Lower lobe of right lung (tissue), 2 donors: ENCODE measurements around the gene TYW5. TPM values are rescaled to one million over a fixed set of nuclear protein-coding genes. Genes with fewer than 3 reads are reported as not detected.

Experiments
- ATAC-seq, 2 donors: fragments of 200-7000 bp; cut with Tn5 transposase; one replicate each; pipeline ENCODE4 v1.9.1; 2020 to 2022; ENCODE audit warnings: mild to moderate bottlenecking in 2 of 2, moderate library complexity in 2 of 2
- DNase-seq: peaks from one replicate; pipeline ENCODE4 v3.0.0-alpha.2; 2020
- H3K27ac ChIP-seq: fragments of 200-600 bp; one replicate; pipeline ENCODE4 v1.8.0; 2022
- H3K27me3 ChIP-seq: fragments of 200-600 bp; one replicate; pipeline ENCODE4 v1.8.0; 2022; ENCODE audit warnings: low read depth
- H3K36me3 ChIP-seq: fragments of 200-600 bp; one replicate; pipeline ENCODE4 v1.8.0; 2022; ENCODE audit warnings: mild to moderate bottlenecking
- H3K4me1 ChIP-seq: fragments of 200-600 bp; one replicate; pipeline ENCODE4 v1.8.0; 2022
- H3K4me3 ChIP-seq: fragments of 200-600 bp; one replicate; pipeline ENCODE4 v1.8.0; 2022; ENCODE audit warnings: mild to moderate bottlenecking
- H3K9me3 ChIP-seq: fragments of 200-600 bp; one replicate; pipeline ENCODE4 v1.8.0; 2022
- CTCF ChIP-seq: fragments of 200-600 bp; IDR thresholded peaks from one replicate; pipeline ENCODE4 v1.8.0; 2022; ENCODE audit warnings: antibody characterized with exemption, mild to moderate bottlenecking
- intact Hi-C: fragments of 100-400 bp; cut with DNase I; formaldehyde crosslinking; loops from one replicate; pipeline ENCODE4 v1.11.0; 2022
- total RNA-seq: library from RNA; stranded (reverse); fragmentation: NEBNext Ultra II Directional; extraction: Animal tissue kit (Norgen Biotek cat#: 25700); gene quantifications from one replicate; pipeline ENCODE4 v1.2.1, GENCODE V29; 2021
- donor health status: DM: no; HTN: yes; CAD: no; lungs with severe emphysema.

The TYW5 gene
- total RNA-seq, 1 donor from 2014 or later, result 5.8 TPM

DNA sequence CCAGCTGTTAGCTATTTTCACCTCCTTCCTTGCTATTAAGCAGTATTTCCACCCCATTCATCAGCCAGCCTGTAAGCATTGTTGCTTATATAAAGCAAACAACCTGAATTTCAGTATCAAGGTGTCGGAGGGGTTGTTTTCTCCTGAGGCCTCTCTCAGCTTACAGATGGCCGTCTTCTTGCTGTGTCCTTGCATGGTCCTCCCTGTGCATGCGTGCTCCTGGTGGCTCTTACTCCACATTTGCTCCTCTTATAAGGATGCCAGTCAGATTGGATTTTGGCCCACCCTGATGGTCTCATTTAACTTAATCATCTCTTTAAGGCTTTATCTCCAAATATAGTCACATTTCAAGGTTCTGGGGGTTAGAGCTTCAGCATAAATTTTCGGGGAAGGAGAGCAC lies 2.7 kb upstream of the TYW5 start:
- Histone ChIP-seq H3K4me3 (no peak overlapping the region), H3K27me3 (no peaks in the 10 kb centered on the region), H3K9me3 (no peaks in the 10 kb centered on the region), H3K4me1 (peaks cover 34% of the 10 kb centered on the region), H3K36me3 (peaks cover 47% of the 10 kb centered on the region), H3K27ac (no peak overlapping the region)
- intact Hi-C loops, result no loop called here
- no peak for DNase-seq
- ATAC-seq, result no peak
- no peak for TF ChIP-seq CTCF

- ATAC-seq, result no peak
- intact Hi-C loops, result no loop called here
Observed at GRCh38 chr2:199956062-199956380, 730 bp upstream of the TYW5 start.

GRCh38 chr2:199955007-199955338 lies 318 bp downstream of the TYW5 start:
- peak overlapping the region; percentile 95 for H3K27ac ChIP-seq
- intact Hi-C loops, result no loop called here
- no peaks in the 10 kb centered on the region for H3K9me3 ChIP-seq
- peaks cover 25% of the 10 kb centered on the region for H3K36me3 ChIP-seq
- no peaks in the 10 kb centered on the region for H3K27me3 ChIP-seq
- peaks cover 34% of the 10 kb centered on the region for H3K4me1 ChIP-seq
- no peak for TF ChIP-seq CTCF
- DNase-seq (no peak), ATAC-seq (peak; percentile 61 to 77)
- H3K4me3 ChIP-seq, result peak overlapping the region; percentile 93

More at GRCh38 chr2:199956062-199956380, 730 bp upstream of the TYW5 start:
- Histone ChIP-seq H3K4me1 (peaks cover 34% of the 10 kb centered on the region), H3K36me3 (peaks cover 28% of the 10 kb centered on the region), H3K27me3 (no peaks in the 10 kb centered on the region), H3K27ac (peak overlapping the region; percentile 95), H3K9me3 (no peaks in the 10 kb centered on the region), H3K4me3 (peak overlapping the region; percentile 93)
- no peak for DNase-seq
- no peak for TF ChIP-seq CTCF

GRCh38 chr2:199951023-199951422 lies 4.3 kb downstream of the TYW5 start:
- ATAC-seq (no peak), DNase-seq (no peak)
- Histone ChIP-seq H3K4me3 (no peak overlapping the region), H3K36me3 (peaks cover 37% of the 10 kb centered on the region), H3K9me3 (no peaks in the 10 kb centered on the region), H3K4me1 (peaks cover 16% of the 10 kb centered on the region), H3K27me3 (no peaks in the 10 kb centered on the region), H3K27ac (no peak overlapping the region)
- no peak for TF ChIP-seq CTCF
- intact Hi-C loops, result no loop called here

- no peak for DNase-seq
- TF ChIP-seq CTCF, result no peak
- Histone ChIP-seq H3K4me3 (no peak overlapping the region), H3K9me3 (no peaks in the 10 kb centered on the region), H3K4me1 (peaks cover 16% of the 10 kb centered on the region), H3K36me3 (peaks cover 43% of the 10 kb centered on the region), H3K27me3 (no peaks in the 10 kb centered on the region), H3K27ac (no peak overlapping the region)
- ATAC-seq, result no peak
- intact Hi-C loops, result no loop called here
Observed at GRCh38 chr2:199950396-199950795, 4.9 kb downstream of the TYW5 start.

DNA sequence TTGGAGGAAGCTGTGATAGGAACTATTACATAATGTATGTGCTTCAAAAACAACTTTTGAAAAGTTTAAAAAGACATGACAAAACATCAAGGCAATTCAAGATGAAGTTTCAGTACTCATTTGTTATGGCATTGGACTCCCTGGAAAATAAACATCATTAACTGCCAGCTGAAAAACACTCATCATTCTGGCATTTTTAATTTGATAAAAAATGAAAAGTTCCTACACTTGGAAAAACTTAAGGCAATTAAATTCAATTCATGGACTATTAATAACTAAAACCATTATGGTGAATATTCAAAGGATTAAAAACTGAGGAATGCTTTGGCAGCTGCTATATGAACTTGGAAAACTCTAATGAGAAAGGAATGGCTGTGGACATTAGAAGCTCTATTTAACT lies 8.5 kb downstream of the TYW5 start:
- DNase-seq, result no peak
- Histone ChIP-seq H3K9me3 (no peaks in the 10 kb centered on the region), H3K36me3 (peaks cover 75% of the 10 kb centered on the region), H3K4me3 (no peak overlapping the region), H3K27me3 (no peaks in the 10 kb centered on the region), H3K27ac (no peak overlapping the region), H3K4me1 (no peaks in the 10 kb centered on the region)
- ATAC-seq, result no peak
- TF ChIP-seq CTCF, result no peak
- intact Hi-C loops, result no loop called here
